H9 (cell line): ENCODE results near the gene DUSP5. TPM values are rescaled to one million over a fixed set of nuclear protein-coding genes. Genes with fewer than 3 reads are reported as not detected.

Source experiments
- DNase-seq: peaks from one replicate; pipeline ENCODE4 v3.0.0-alpha.2; 2017
- H2AFZ ChIP-seq: one replicate; pipeline ENCODE4 v1.6.1; 2013; ENCODE audit warnings: mild to moderate bottlenecking, low read length, control low read depth, moderate library complexity
- H2AK5ac ChIP-seq: 2 replicates; pipeline ENCODE4 v1.6.1; 2013; ENCODE audit warnings: low read length, control low read depth, mixed read lengths; ENCODE audit not compliant: insufficient read length
- H2BK120ac ChIP-seq: one replicate; pipeline ENCODE4 v1.6.1; 2013; ENCODE audit warnings: low read depth, mild to moderate bottlenecking, low read length, control low read depth, inconsistent platforms; ENCODE audit not compliant: poor library complexity, severe bottlenecking
- H2BK12ac ChIP-seq: 2 replicates; pipeline ENCODE4 v1.6.1; 2013; ENCODE audit warnings: low read length, control low read depth, mixed read lengths, low read depth; ENCODE audit not compliant: insufficient read length
- H2BK15ac ChIP-seq: 2 replicates; pipeline ENCODE4 v1.6.1; 2013; ENCODE audit warnings: low read depth, low read length, control low read depth
- H2BK20ac ChIP-seq: one replicate; pipeline ENCODE4 v1.6.1; 2013; ENCODE audit warnings: low read depth, mild to moderate bottlenecking, low read length, control low read depth, inconsistent platforms; ENCODE audit not compliant: poor library complexity, severe bottlenecking
- H2BK5ac ChIP-seq: 2 replicates; pipeline ENCODE4 v1.6.1; 2013; ENCODE audit warnings: low read length, control low read depth, mixed read lengths; ENCODE audit not compliant: insufficient read length
- H3K14ac ChIP-seq: 2 replicates; pipeline ENCODE4 v1.6.1; 2013; ENCODE audit warnings: low read length, control low read depth; ENCODE audit not compliant: insufficient read depth
- H3K18ac ChIP-seq: 2 replicates; pipeline ENCODE4 v1.6.1; 2013; ENCODE audit warnings: low read depth, mild to moderate bottlenecking, mixed read lengths, low read length, control low read depth; ENCODE audit not compliant: insufficient read length
- H3K23ac ChIP-seq: 2 replicates; pipeline ENCODE4 v1.6.1; 2013; ENCODE audit warnings: low read length, control low read depth, mixed read lengths, low read depth; ENCODE audit not compliant: insufficient read length
- H3K23me2 ChIP-seq: 2 replicates; pipeline ENCODE4 v1.6.1; 2013; ENCODE audit warnings: low read depth, mild to moderate bottlenecking, mixed read lengths, low read length, control low read depth; ENCODE audit not compliant: insufficient read length, poor library complexity, severe bottlenecking
- H3K27ac ChIP-seq: 2 replicates; pipeline ENCODE4 v1.5.1; 2013; ENCODE audit warnings: low read length, control low read depth, mixed read lengths, low read depth; ENCODE audit not compliant: insufficient read length
- H3K27me3 ChIP-seq: 2 replicates; pipeline ENCODE4 v1.6.1; 2013; ENCODE audit warnings: low read length, control low read depth, inconsistent platforms; ENCODE audit not compliant: insufficient read depth
- H3K4ac ChIP-seq: 2 replicates; pipeline ENCODE4 v1.6.1; 2013; ENCODE audit warnings: low read depth, mild to moderate bottlenecking, control low read depth, inconsistent platforms, low read length, moderate library complexity
- H3K4me1 ChIP-seq: 2 replicates; pipeline ENCODE4 v1.6.1; 2013; ENCODE audit warnings: low read length, control low read depth, inconsistent platforms; ENCODE audit not compliant: insufficient read depth
- H3K4me2 ChIP-seq: 2 replicates; pipeline ENCODE4 v1.6.1; 2013; ENCODE audit warnings: low read length, control low read depth, mixed read lengths; ENCODE audit not compliant: insufficient read length, insufficient read depth
- H3K56ac ChIP-seq: 2 replicates; pipeline ENCODE4 v1.6.1; 2013; ENCODE audit warnings: low read depth, mild to moderate bottlenecking, mixed read lengths, low read length, control low read depth; ENCODE audit not compliant: insufficient read length
- H3K79me1 ChIP-seq: 2 replicates; pipeline ENCODE4 v1.6.1; 2013; ENCODE audit warnings: low read depth, mild to moderate bottlenecking, moderate library complexity, low read length, control low read depth, inconsistent platforms; ENCODE audit not compliant: insufficient read depth, poor library complexity, severe bottlenecking
- H3K79me2 ChIP-seq: 2 replicates; pipeline ENCODE4 v1.6.1; 2013; ENCODE audit warnings: low read length, control low read depth, inconsistent platforms; ENCODE audit not compliant: insufficient read depth
- H3K9ac ChIP-seq: 2 replicates; pipeline ENCODE4 v1.6.1; 2013; ENCODE audit warnings: low read length, control low read depth, mixed read lengths; ENCODE audit not compliant: insufficient read length; ENCODE audit errors: extremely low read depth
- H3K9me3 ChIP-seq: one replicate; pipeline ENCODE4 v1.6.1; 2013; ENCODE audit warnings: low read depth, low read length, inconsistent platforms; ENCODE audit not compliant: control insufficient read depth
- H3T11ph ChIP-seq: one replicate; pipeline ENCODE4 v1.6.1; 2013; ENCODE audit warnings: mild to moderate bottlenecking, low read length, control low read depth, inconsistent platforms
- H4K20me1 ChIP-seq: one replicate; pipeline ENCODE4 v1.6.1; 2013; ENCODE audit not compliant: control insufficient read depth, insufficient read length, insufficient read depth
- H4K5ac ChIP-seq: 2 replicates; pipeline ENCODE4 v1.6.1; 2013; ENCODE audit warnings: low read depth, mild to moderate bottlenecking, mixed read lengths, low read length, control low read depth; ENCODE audit not compliant: insufficient read length
- H4K8ac ChIP-seq: replicated peaks from 2 replicates; pipeline ENCODE4 v1.6.1; 2013; ENCODE audit warnings: low read length, control low read depth, mixed read lengths, low read depth; ENCODE audit not compliant: insufficient read length
- H4K91ac ChIP-seq: 2 replicates; pipeline ENCODE4 v1.6.1; 2013; ENCODE audit warnings: low read depth, mild to moderate bottlenecking, moderate library complexity, mixed read lengths, low read length, control low read depth; ENCODE audit not compliant: insufficient read length
- H3K27ac Mint-ChIP-seq, 3 experiments: 2 replicates in 2 of 3; 3 replicates in 1 of 3; pipeline ENCODE4 v1.8.0; 2020 to 2021; ENCODE audit warnings: mixed read lengths in 3 of 3, mild to moderate bottlenecking in 1 of 3, moderate library complexity in 1 of 3
- H3K27me3 Mint-ChIP-seq: 2 replicates; pipeline ENCODE4 v1.8.0; 2021; ENCODE audit warnings: low read depth, mild to moderate bottlenecking, moderate library complexity, mixed read lengths
- H3K36me3 Mint-ChIP-seq, 3 experiments: 2 replicates in 2 of 3; 3 replicates in 1 of 3; pipeline ENCODE4 v1.8.0; 2020 to 2021; ENCODE audit warnings: low read depth in 3 of 3, mixed read lengths in 3 of 3; ENCODE audit not compliant: insufficient read depth in 1 of 3
- H3K4me1 Mint-ChIP-seq, 2 experiments: 2 replicates each; pipeline ENCODE4 v1.8.0; 2020; ENCODE audit warnings: mixed read lengths in 2 of 2
- H3K4me3 Mint-ChIP-seq, 2 experiments: 2 replicates in 1 of 2; 3 replicates in 1 of 2; pipeline ENCODE4 v1.8.0; 2020 to 2021; ENCODE audit warnings: mild to moderate bottlenecking in 2 of 2, mixed read lengths in 2 of 2, moderate library complexity in 1 of 2
- H3K9me3 Mint-ChIP-seq, 2 experiments: 2 replicates in 1 of 2; 3 replicates in 1 of 2; pipeline ENCODE4 v1.8.0; 2020; ENCODE audit warnings: mild to moderate bottlenecking in 2 of 2, mixed read lengths in 2 of 2, moderate library complexity in 1 of 2
- CTCF ChIP-seq: fragments of 200-600 bp; sonication (generic); conservative IDR thresholded peaks from 3 replicates; pipeline ENCODE4 v1.8.0; 2021; ENCODE audit warnings: antibody characterized with exemption, mild to moderate bottlenecking
- WGBS: extraction: QIAGEN DNeasy Blood & Tissue Kit; methylation state at CpG from one replicate; pipeline ENCODE4 v1.1.7; 2013; ENCODE audit warnings: missing lambda C conversion rate, low lambda C conversion rate, mixed read lengths; ENCODE audit not compliant: insufficient read length; ENCODE audit errors: extremely low coverage; 5-methylcytosine and 5-hydroxymethylcytosine counted together
- total RNA-seq: library from RNA; stranded (reverse); gene quantifications from 2 replicates; pipeline ENCODE4 v1.2.1, GENCODE V29; 2021

Gene DUSP5
- total RNA-seq, 1 experiment from 2014 or later: 29.3 TPM

- Histone ChIP-seq H4K20me1 (no peaks in the 10 kb centered on the region), H2BK20ac (no peak overlapping the region), H3T11ph (no peak overlapping the region), H3K18ac (no peak overlapping the region), H3K4me1 (no peaks in the 10 kb centered on the region; the same call in 1 of the 2 replicates), H3K27me3 (no peaks in the 10 kb centered on the region), H2BK5ac (no peak overlapping the region), H3K23me2 (no peaks in the 10 kb centered on the region), H3K56ac (no peak overlapping the region), H2AK5ac (no peak overlapping the region), H3K9ac (no peak overlapping the region), H3K4me2 (no peak overlapping the region), H3K4ac (no peak overlapping the region), H3K14ac (no peak overlapping the region; the same call in 1 of the 2 replicates), H4K91ac (no peak overlapping the region), H2BK15ac (no peak overlapping the region), H4K5ac (no peak overlapping the region), H3K9me3 (no peaks in the 10 kb centered on the region), H4K8ac (no peak overlapping the region), H3K79me2 (no peaks in the 10 kb centered on the region), H3K23ac (no peak overlapping the region), H2AFZ (no peak overlapping the region), H2BK12ac (no peak overlapping the region), H2BK120ac (no peak overlapping the region), H3K27ac (no peak overlapping the region), H3K79me1 (no peaks in the 10 kb centered on the region)
- no peak for TF ChIP-seq CTCF
- Mint-ChIP-seq H3K36me3 (no peaks in the 10 kb centered on the region), H3K27me3 (peaks cover 4% of the 10 kb centered on the region), H3K4me1 (peaks cover 8 to 11% of the 10 kb centered on the region in 2 experiments), H3K4me3 (no peak overlapping the region), H3K27ac (no peak overlapping the region), H3K9me3 (no peaks in the 10 kb centered on the region)
- WGBS: no CpG with 5 or more reads among the region's 1 CpG
- no peak for DNase-seq
These were observed 18.0 kb upstream of the DUSP5 start for GRCh38 chr10:110479710-110480109.
